Right lobe of liver (tissue), 4 donors: ENCODE data around the gene ITPR2.

Source experiments
- POLR2A ChIP-seq: fragments of 450-650 bp; IDR thresholded peaks from one replicate; pipeline ENCODE4 v1.6.1; 2017; ENCODE audit warnings: antibody characterized with exemption, mild to moderate bottlenecking
- TF ChIP-seq, protein P1 (sequence below), 4 donors: fragments of 200-600 bp in 3 of 4; fragments of 450-650 bp in 1 of 4; IDR thresholded peaks; one replicate each; pipeline versions ENCODE4 v1.5.1 to v1.8.0; 2016 to 2022; ENCODE audit warnings: antibody characterized with exemption in 4 of 4, mild to moderate bottlenecking in 2 of 4
- donor health status: DM: no; HTN: no; CAD: no.
- donor health status: DM: no; HTN: no; CAD: no.
- donor health status: DM: no; HTN: yes; CAD: no.

DNA sequence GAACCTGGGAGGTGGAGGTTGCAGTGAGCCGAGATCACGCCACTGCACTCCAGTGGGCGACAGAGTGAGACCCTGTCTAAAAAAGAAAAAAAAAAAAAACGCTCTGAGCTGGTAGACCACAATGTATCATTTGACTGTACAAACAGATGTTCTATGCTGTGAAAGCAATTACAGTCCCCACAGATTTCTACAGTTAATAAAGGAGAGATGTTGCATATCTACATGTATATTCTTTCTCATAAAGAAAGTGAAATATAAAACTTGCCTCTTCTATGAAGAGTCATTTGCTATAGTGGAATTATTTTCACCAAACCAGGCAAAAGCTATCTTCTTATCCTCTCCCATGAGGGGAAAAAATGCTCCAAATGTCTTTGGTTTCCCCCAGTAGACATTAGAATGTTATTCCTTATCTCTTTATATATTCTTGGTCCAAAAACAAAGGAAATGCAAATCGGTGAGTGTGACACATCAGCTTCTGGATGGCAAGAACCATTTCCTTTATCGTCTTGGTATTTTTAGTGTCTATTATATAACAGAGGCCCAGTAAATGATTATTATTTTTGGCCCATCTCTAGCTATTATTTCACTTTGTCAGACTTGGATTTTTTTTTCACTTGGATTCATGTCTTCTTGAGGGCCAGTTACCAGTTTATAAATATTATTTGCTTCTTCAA is 407.3 kb downstream of the ITPR2 start:
- TF ChIP-seq, protein P1, sequence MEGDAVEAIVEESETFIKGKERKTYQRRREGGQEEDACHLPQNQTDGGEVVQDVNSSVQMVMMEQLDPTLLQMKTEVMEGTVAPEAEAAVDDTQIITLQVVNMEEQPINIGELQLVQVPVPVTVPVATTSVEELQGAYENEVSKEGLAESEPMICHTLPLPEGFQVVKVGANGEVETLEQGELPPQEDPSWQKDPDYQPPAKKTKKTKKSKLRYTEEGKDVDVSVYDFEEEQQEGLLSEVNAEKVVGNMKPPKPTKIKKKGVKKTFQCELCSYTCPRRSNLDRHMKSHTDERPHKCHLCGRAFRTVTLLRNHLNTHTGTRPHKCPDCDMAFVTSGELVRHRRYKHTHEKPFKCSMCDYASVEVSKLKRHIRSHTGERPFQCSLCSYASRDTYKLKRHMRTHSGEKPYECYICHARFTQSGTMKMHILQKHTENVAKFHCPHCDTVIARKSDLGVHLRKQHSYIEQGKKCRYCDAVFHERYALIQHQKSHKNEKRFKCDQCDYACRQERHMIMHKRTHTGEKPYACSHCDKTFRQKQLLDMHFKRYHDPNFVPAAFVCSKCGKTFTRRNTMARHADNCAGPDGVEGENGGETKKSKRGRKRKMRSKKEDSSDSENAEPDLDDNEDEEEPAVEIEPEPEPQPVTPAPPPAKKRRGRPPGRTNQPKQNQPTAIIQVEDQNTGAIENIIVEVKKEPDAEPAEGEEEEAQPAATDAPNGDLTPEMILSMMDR (IDR thresholded peaks at IDR 0.05): no peak
- no peak for TF ChIP-seq POLR2A
